GM10248 (cell line): ENCODE results near the gene PREP.

Experiments
- CTCF ChIA-PET: fragments of 300-600 bp; sonication (Branson Sonifier 250); formaldehyde crosslinking; extraction: SDS; loops from one replicate; lab custom pipeline; 2021; ENCODE audit warnings: antibody characterized with exemption; lab: Yijun Ruan, JAX
- POLR2A ChIA-PET: fragments of 350-650 bp; sonication (Branson Sonifier 250); formaldehyde crosslinking; extraction: SDS; loops from one replicate; lab custom pipeline; 2020; ENCODE audit warnings: antibody characterized with exemption; lab: Yijun Ruan, JAX
- DNase-seq: peaks from one replicate; pipeline ENCODE4 v3.0.0; 2012; ENCODE audit errors: extremely low spot score
- TF ChIP-seq, protein P1 (sequence below): IDR thresholded peaks from 2 replicates; pipeline ENCODE4 v1.5.1; 2012; ENCODE audit warnings: mild to moderate bottlenecking, low read depth; ENCODE audit errors: extremely low read depth, missing control alignments, control extremely low read depth

PREP gene

DNA sequence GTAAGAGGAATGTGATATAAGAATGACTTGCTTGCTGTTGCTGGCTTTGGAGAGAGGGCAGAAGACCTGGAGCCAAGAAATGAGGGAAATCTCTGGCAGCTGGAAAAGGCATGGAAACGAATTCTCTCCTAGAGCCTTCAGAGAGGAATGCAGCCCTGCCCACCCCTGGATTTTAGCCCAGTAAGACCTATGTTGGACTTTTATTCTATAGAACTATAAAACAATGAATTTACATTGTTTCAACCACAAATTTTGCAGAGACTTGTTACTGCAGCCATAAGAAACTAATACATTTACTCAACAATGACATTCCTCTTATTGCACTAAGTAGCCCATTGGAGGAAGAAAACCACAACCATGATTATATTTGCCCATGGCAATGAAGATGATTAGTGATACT, 39.5 kb upstream of the PREP start:
- CTCF ChIA-PET, result interaction anchor here (2.8 to 3.1 kb wide), 2 partner anchors 10 to 11 kb away, joined by 12 to 14 read pairs; no protein-coding TSS in a partner anchor
- no peak for DNase-seq
- POLR2A ChIA-PET, result no interaction called here
- TF ChIP-seq, protein P1, sequence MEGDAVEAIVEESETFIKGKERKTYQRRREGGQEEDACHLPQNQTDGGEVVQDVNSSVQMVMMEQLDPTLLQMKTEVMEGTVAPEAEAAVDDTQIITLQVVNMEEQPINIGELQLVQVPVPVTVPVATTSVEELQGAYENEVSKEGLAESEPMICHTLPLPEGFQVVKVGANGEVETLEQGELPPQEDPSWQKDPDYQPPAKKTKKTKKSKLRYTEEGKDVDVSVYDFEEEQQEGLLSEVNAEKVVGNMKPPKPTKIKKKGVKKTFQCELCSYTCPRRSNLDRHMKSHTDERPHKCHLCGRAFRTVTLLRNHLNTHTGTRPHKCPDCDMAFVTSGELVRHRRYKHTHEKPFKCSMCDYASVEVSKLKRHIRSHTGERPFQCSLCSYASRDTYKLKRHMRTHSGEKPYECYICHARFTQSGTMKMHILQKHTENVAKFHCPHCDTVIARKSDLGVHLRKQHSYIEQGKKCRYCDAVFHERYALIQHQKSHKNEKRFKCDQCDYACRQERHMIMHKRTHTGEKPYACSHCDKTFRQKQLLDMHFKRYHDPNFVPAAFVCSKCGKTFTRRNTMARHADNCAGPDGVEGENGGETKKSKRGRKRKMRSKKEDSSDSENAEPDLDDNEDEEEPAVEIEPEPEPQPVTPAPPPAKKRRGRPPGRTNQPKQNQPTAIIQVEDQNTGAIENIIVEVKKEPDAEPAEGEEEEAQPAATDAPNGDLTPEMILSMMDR, result no peak

DNA sequence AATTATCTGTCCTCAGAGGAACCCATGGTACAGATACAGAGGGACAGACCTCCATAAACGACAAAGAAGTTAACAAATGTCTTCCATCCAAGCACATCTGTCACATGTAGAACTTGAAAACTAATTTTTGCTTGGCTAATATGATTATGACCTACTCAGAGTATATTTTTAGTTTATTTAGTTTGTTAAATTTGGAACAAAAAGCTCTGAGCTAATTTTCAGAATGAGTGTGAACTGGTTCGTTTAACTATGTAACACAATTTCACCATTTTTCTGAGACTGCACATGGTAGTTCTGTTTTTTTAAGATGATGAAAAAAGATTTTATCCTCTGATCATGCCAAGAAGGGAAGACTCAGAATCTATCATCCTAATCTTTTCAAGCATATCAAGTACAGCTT, 34.4 kb upstream of the PREP start:
- TF ChIP-seq, protein P1, result no peak
- POLR2A ChIA-PET, result no interaction called here
- no peak for DNase-seq
- CTCF ChIA-PET, result no interaction called here

- POLR2A ChIA-PET, result no interaction called here
- CTCF ChIA-PET, result interaction anchor here (1.2 to 6.2 kb wide), 7 partner anchors 11 to 790 kb away, joined by 3 to 45 read pairs (median 11); partner anchors contain the start of gene PREP
Observed at GRCh38 chr6:105433723-105434122, 30.8 kb upstream of the PREP start.

GRCh38 chr6:105432797-105433196, 29.9 kb upstream of the PREP start:
- TF ChIP-seq, protein P1, result no peak
- CTCF ChIA-PET, result interaction anchor here (0.9 to 6.2 kb wide), 17 partner anchors 9 to 881 kb away, joined by 3 to 45 read pairs (median 11); partner anchors contain the start of gene PREP
- POLR2A ChIA-PET, result no interaction called here
- DNase-seq, result no peak

More at GRCh38 chr6:105433723-105434122, 30.8 kb upstream of the PREP start:
- TF ChIP-seq, protein P1, result no peak
- no peak for DNase-seq

GRCh38 chr6:105431226-105431625, 28.3 kb upstream of the PREP start:
- TF ChIP-seq, protein P1, result peak; percentile 71
- POLR2A ChIA-PET, result no interaction called here
- peak; percentile 34 for DNase-seq
- CTCF ChIA-PET, result interaction anchor here (0.6 to 6.2 kb wide), 50 partner anchors 8 to 904 kb away, joined by 3 to 45 read pairs (median 4); partner anchors contain the start of genes PRDM1 and PREP

- ChIA-PET POLR2A (interaction anchor here (0.6 kb wide), 1 partner anchor 664 kb away, joined by 3 read pairs; no protein-coding TSS in a partner anchor), CTCF (interaction anchor here (0.9 to 6.2 kb wide), 20 partner anchors 14 to 904 kb away, joined by 3 to 45 read pairs (median 6); partner anchors contain the start of gene PREP)
- TF ChIP-seq, protein P1, result no peak
- no peak for DNase-seq
Observed at GRCh38 chr6:105430685-105431084, 27.8 kb upstream of the PREP start.
